Subcutaneous adipose tissue (tissue), 4 donors: ENCODE data around the gene FAM110D. TPM values are rescaled to one million over a fixed set of nuclear protein-coding genes. Genes with fewer than 3 reads are reported as not detected.

Experiments used
- total RNA-seq, 4 donors: library from RNA; depleted of rRNA; stranded (reverse); fragments of >200 nt; gene quantifications; one replicate each; pipeline ENCODE4 v1.1.0, GENCODE V29; 2016
- TF ChIP-seq, protein P1 (sequence below): fragments of 450-650 bp; IDR thresholded peaks from one replicate; pipeline ENCODE4 v1.5.1; 2016; ENCODE audit warnings: low read depth, mild to moderate bottlenecking, control low read depth, antibody characterized with exemption, moderate library complexity

The FAM110D gene
- total RNA-seq, 4 donors from 2014 or later = 0.98 to 11.0 (median 5.5) TPM

DNA sequence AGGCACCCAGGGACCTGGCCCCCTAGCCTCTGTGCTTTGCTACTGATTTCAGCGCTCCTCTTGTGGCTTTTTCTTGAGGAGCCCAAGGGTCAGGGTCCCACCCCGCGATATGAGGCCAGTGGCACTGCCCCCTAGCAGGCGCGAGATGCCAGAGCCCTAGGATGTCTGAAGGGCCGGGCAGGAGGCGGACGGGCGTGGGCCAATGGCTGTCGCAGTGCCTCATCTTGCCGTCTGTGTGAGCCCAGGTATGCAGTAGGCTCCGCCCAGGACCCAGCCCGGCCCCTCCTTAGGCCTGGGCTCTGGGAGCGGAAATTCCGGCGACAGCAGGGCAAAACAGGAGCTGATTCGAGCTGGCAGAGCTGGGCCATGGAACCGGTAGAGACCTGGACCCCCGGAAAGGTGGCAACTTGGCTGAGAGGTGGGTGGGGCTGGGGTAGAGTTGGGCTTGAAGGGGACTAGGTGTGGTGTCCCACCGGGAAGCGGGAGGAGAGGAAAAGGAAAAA lies 18.4 kb downstream of the FAM110D start, which contains the start of gene CNKSR1:
Gene CNKSR1 (plus strand): TSS at position 310 of the 503 bp plus-strand sequence. CDS start 57 bp downstream, at position 367.
- TF ChIP-seq, protein P1, sequence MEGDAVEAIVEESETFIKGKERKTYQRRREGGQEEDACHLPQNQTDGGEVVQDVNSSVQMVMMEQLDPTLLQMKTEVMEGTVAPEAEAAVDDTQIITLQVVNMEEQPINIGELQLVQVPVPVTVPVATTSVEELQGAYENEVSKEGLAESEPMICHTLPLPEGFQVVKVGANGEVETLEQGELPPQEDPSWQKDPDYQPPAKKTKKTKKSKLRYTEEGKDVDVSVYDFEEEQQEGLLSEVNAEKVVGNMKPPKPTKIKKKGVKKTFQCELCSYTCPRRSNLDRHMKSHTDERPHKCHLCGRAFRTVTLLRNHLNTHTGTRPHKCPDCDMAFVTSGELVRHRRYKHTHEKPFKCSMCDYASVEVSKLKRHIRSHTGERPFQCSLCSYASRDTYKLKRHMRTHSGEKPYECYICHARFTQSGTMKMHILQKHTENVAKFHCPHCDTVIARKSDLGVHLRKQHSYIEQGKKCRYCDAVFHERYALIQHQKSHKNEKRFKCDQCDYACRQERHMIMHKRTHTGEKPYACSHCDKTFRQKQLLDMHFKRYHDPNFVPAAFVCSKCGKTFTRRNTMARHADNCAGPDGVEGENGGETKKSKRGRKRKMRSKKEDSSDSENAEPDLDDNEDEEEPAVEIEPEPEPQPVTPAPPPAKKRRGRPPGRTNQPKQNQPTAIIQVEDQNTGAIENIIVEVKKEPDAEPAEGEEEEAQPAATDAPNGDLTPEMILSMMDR = no peak

DNA sequence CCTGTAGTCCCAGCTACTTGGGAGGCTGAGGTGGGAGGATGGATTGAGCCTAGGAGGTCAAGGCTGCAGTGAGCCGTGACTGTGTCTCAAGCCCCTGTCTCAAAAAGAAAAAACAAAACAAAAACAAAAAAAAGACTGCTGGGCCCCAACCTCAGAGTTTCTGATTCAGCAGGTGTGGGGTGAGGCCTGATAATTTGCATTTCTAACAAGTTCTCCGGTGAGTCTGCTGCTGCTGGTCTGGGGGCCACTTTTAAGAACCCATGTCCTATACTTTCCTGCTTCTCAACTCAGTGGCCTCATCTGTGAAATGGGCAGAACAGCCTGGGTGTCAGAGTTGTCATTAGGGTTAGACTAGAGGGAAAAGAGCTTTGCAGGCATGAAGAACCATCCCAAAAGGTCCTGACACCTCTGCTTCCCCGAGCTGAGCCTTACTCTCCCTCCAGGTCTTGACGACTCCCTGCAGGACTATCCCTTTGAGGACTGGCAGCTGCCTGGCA lies 21.2 kb downstream of the FAM110D start:
- TF ChIP-seq, protein P1 = no peak

DNA sequence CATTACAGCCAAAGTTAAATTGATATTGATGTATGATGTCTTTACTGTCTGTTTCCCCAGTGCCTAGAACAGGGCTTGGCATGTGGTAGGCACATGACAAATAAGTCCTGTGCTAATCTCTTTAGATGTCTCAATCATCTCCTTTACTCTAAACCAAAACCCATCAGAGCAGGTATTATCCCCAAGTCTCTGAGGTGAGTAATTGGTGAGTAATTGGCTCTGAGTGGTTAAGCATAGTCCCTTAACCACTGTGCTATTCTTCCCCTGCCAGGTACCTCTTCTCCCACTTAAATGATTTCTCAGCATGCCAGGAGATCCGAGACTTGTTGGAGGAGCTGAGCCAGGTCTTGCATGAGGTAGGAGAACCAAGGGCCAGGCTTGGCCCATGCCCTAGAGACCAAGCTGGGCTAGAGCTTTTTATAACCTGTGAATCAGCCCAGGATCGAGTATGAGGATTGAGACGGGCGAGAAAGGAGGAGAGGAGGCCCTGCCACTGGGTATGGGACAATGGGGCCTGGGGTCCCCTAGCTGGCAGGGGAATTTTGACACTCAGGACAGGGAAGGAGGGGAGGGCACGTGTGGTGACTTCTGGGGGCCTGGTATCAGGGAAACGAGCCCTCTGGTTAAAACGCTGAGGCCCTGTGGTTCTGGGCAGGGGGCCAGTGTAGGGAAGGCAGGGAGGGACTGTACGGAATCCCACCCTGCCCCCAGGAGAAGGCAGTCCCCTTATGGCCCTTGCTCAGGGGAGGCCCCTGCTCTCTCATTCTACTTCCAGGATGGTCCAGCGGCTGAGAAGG lies 22.9 kb downstream of the FAM110D start:
- TF ChIP-seq, protein P1 = no peak

DNA sequence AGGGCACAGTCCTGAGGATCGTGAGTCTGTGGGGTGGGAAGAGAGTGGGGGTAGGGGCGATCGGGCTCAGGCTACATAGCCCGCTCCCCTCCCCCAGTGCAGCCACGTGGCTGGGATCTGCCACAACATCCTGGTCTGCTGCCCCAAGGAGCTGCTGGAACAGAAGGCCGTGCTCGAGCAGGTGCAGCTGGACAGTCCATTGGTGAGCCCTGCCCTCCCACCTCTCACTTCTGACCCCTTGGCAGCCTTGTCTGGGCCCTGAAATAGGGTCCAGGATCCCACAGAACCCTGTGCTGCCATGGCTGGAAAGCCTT lies 23.5 kb downstream of the FAM110D start:
- TF ChIP-seq, protein P1 = no peak

DNA sequence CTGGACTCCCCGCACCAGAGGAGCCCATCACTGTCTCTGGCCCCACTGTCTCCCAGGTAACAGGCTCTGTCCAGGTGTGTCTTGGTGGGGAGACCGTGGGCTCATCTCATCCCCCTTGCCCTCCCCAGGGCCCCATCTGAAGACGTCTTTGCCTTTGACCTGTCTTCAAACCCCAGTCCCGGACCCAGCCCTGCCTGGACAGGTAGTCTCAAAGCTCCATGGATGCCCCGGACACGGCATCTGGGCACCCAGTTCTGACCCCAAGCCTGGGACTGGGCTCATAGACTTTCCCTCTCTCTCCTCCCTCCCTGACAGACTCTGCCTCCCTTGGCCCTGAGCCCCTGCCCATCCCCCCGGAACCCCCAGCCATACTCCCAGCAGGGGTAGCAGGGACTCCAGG lies 25.2 kb downstream of the FAM110D start:
- TF ChIP-seq, protein P1 = no peak

DNA sequence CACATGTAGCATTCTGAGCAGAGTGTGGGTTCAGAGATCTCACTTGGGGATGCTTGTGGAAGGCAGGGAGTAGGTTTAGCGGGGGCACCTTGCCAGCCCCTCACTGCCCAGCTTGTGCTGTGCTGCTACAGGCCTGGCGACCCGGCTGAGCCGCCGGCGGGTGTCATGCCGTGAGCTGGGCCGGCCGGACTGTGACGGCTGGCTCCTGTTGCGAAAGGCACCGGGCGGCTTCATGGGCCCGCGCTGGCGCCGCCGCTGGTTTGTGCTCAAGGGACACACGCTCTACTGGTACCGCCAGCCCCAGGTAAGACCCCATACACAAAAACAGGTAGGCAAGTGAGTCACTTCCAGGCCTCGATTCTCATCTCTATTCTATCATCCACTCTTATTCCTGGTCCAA lies 26.0 kb downstream of the FAM110D start:
- TF ChIP-seq, protein P1 = no peak

DNA sequence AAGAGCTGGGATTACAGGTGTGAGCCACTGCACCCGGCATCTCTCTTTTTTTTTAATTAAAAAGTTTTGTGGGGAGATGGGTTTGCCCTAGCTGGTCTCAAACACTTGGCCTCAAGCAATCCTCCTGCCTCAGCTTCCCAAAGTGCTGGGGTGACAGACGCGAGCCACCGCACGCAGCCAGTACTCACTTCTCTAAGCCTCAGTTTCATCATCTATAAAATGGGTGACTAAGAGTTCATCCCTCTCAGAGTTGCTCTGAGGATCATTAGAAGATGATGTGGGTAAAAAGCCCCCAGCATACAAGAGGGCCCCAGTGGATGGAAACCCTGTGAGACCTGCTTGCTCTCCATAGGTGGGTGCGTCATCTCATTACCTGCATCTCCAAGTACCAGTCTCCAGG lies 29.0 kb downstream of the FAM110D start:
- TF ChIP-seq, protein P1 = no peak
